NCI-H2081 treated with DMSO at 0.1 percent for 48 hours (cell line): Measurements from ENCODE around the gene IGHMBP2.

ENCODE experiments used
- DNase-seq: peaks from one replicate; lab custom pipeline; 2025; lab: John Stamatoyannopoulos, UW

IGHMBP2 gene

GRCh38 chr11:68927280-68928135 is 23.8 kb downstream of the IGHMBP2 start:
- DNase-seq = no peak

- DNase-seq = no peak
These were observed 24.6 kb downstream of the IGHMBP2 start for GRCh38 chr11:68928136-68928880.

- no peak for DNase-seq
These were observed 25.4 kb downstream of the IGHMBP2 start for GRCh38 chr11:68929135-68929534.

GRCh38 chr11:68929706-68930570 is 26.2 kb downstream of the IGHMBP2 start:
- no peak for DNase-seq

- no peak for DNase-seq
These were observed 27.5 kb downstream of the IGHMBP2 start for GRCh38 chr11:68930991-68931855.

GRCh38 chr11:68931911-68932310 is 28.2 kb downstream of the IGHMBP2 start:
- DNase-seq = no peak

GRCh38 chr11:68932358-68932757 is 28.7 kb downstream of the IGHMBP2 start:
- no peak for DNase-seq

GRCh38 chr11:68932933-68933577 is 29.4 kb downstream of the IGHMBP2 start:
- DNase-seq = no peak

GRCh38 chr11:68933605-68934320 is 30.1 kb downstream of the IGHMBP2 start:
- peak; percentile 22 for DNase-seq

- no peak for DNase-seq
These were observed 30.6 kb downstream of the IGHMBP2 start for GRCh38 chr11:68934321-68934645.

- DNase-seq = no peak
These were observed 31.0 kb downstream of the IGHMBP2 start for GRCh38 chr11:68934666-68935065.

GRCh38 chr11:68935066-68935465 is 31.4 kb downstream of the IGHMBP2 start:
- no peak for DNase-seq

GRCh38 chr11:68935516-68936357 is 32.0 kb downstream of the IGHMBP2 start:
- no peak for DNase-seq

- no peak for DNase-seq
These were observed 32.6 kb downstream of the IGHMBP2 start for GRCh38 chr11:68936358-68936636.

- no peak for DNase-seq
These were observed 33.3 kb downstream of the IGHMBP2 start for GRCh38 chr11:68936676-68937620.

GRCh38 chr11:68938088-68938487 is 34.4 kb downstream of the IGHMBP2 start:
- DNase-seq = no peak

GRCh38 chr11:68938816-68939582 is 35.3 kb downstream of the IGHMBP2 start:
- DNase-seq = no peak
